T47D (cell line): ENCODE measurements around the gene DHRSX.
A peak's percentile ranks its signal among the peaks of the same experiment; 100 is the strongest.

ENCODE experiments used
- DNase-seq, 2 experiments: peaks; one replicate each; pipeline versions ENCODE4 v3.0.0 to v3.0.0-alpha.2; 2011 to 2012; ENCODE audit warnings: low read depth in 1 of 2, low spot score in 1 of 2
- JUND ChIP-seq: IDR thresholded peaks from 2 replicates; pipeline ENCODE4 v1.6.1; 2012; ENCODE audit warnings: low read depth
- in situ Hi-C: cut with HindIII; loops from 2 replicates; pipeline ENCODE4 v1.10.0; 2016; ENCODE audit warnings: low sequenced_read_pairs, low pct_unique_long_range_greater_than_20kb

DHRSX gene

GRCh38 chrX:2500803-2501558, at the start of gene DHRSX, which contains the start of gene ZBED1:
DHRSX (minus strand) TSS chrX:2500976; CDS start chrX:2500925, 51 bp downstream.
ZBED1 (minus strand) TSS chrX:2500976; CDS start chrX:2490719, 10,257 bp downstream.
- no peak for TF ChIP-seq JUND
- peak in 1 of 2 experiments; percentile 44 for DNase-seq
- in situ Hi-C loops = no loop called here

GRCh38 chrX:2549876-2550275, 49.1 kb upstream of the DHRSX start:
- in situ Hi-C loops = no loop called here
- DNase-seq = no peak
- no peak for TF ChIP-seq JUND

- no peak for TF ChIP-seq JUND
- in situ Hi-C loops = no loop called here
- DNase-seq = no peak
Measured at GRCh38 chrX:2548711-2549423, 48.1 kb upstream of the DHRSX start.

- DNase-seq = no peak
- in situ Hi-C loops = no loop called here
- TF ChIP-seq JUND = no peak
Measured at GRCh38 chrX:2547736-2548135, 47.0 kb upstream of the DHRSX start.

GRCh38 chrX:2546496-2546895, 45.7 kb upstream of the DHRSX start:
- no peak for TF ChIP-seq JUND
- no peak for DNase-seq
- in situ Hi-C loops = no loop called here

GRCh38 chrX:2545144-2545543, 44.4 kb upstream of the DHRSX start:
- DNase-seq = no peak
- in situ Hi-C loops = no loop called here
- no peak for TF ChIP-seq JUND

GRCh38 chrX:2542826-2543521, 42.2 kb upstream of the DHRSX start:
- no peak for TF ChIP-seq JUND
- in situ Hi-C loops = no loop called here
- no peak for DNase-seq

- no peak for TF ChIP-seq JUND
- in situ Hi-C loops = no loop called here
- no peak for DNase-seq
Measured at GRCh38 chrX:2541603-2542002, 40.8 kb upstream of the DHRSX start.

GRCh38 chrX:2540426-2540947, 39.7 kb upstream of the DHRSX start:
- DNase-seq = no peak
- in situ Hi-C loops = no loop called here
- TF ChIP-seq JUND = no peak

- in situ Hi-C loops = no loop called here
- no peak for TF ChIP-seq JUND
- DNase-seq = no peak
Measured at GRCh38 chrX:2539586-2539985, 38.8 kb upstream of the DHRSX start.

- no peak for TF ChIP-seq JUND
- DNase-seq = no peak
Measured at GRCh38 chrX:2538031-2538757, 37.4 kb upstream of the DHRSX start.

GRCh38 chrX:2536974-2537373, 36.2 kb upstream of the DHRSX start:
- TF ChIP-seq JUND = no peak
- in situ Hi-C loops = no loop called here
- DNase-seq = no peak

More at GRCh38 chrX:2538031-2538757, 37.4 kb upstream of the DHRSX start:
- in situ Hi-C loops = no loop called here
